Gastroesophageal sphincter (tissue), 4 donors: ENCODE results near the gene ZNF69. TPM values are rescaled to one million over a fixed set of nuclear protein-coding genes. Genes with fewer than 3 reads are reported as not detected.
"Not testable (repeated sequence)": the region's sequence is repeated elsewhere in the genome, so short reads cannot be mapped to it uniquely, and the experiment has no call there.

Experiments
- ATAC-seq: fragments of 150-250 bp; one replicate; pipeline ENCODE4 v1.9.1; 2016; ENCODE audit warnings: mild to moderate bottlenecking, moderate library complexity
- H3K27ac ChIP-seq, 4 donors: fragments of 200-600 bp; sonication (generic) in 3 of 4; 1 replicate in 3 of 4; 2 replicates in 1 of 4; pipeline ENCODE4 v1.5.1; 2016 to 2019
- H3K27me3 ChIP-seq: fragments of 200-600 bp; sonication (generic); one replicate; pipeline ENCODE4 v1.5.1; 2019
- H3K36me3 ChIP-seq, 2 donors: fragments of 200-600 bp; sonication (generic); one replicate each; pipeline ENCODE4 v1.5.1; 2019; ENCODE audit warnings: control low read depth in 1 of 2
- H3K4me1 ChIP-seq, 3 donors: fragments of 200-600 bp; sonication (generic); 1 replicate in 2 of 3; 2 replicates in 1 of 3; pipeline ENCODE4 v1.5.1; 2016 to 2019; ENCODE audit warnings: control low read depth in 2 of 3
- H3K4me3 ChIP-seq, 2 donors: fragments of 200-600 bp; sonication (generic); one replicate each; pipeline ENCODE4 v1.5.1; 2019; ENCODE audit warnings: mild to moderate bottlenecking in 1 of 2, moderate library complexity in 1 of 2
- H3K9me3 ChIP-seq, 3 donors: fragments of 200-600 bp; sonication (generic); one replicate each; pipeline ENCODE4 v1.5.1; 2017 to 2019; ENCODE audit warnings: control low read depth in 2 of 3
- CTCF ChIP-seq, 4 experiments: fragments of 200-600 bp in 2 of 4; fragments of 450-650 bp in 2 of 4; sonication (generic) in 1 of 4; IDR thresholded peaks; one replicate each; pipeline ENCODE4 v1.5.1; 2017 to 2019; ENCODE audit warnings: antibody characterized with exemption in 4 of 4, mild to moderate bottlenecking in 2 of 4, moderate library complexity in 2 of 4
- EP300 ChIP-seq: sonication (generic); formaldehyde crosslinking; IDR thresholded peaks from one replicate; pipeline ENCODE4 v1.6.1; 2017; ENCODE audit warnings: antibody characterized with exemption, mild to moderate bottlenecking
- POLR2A ChIP-seq, 2 donors: fragments of 450-650 bp; IDR thresholded peaks; one replicate each; pipeline ENCODE4 v1.6.1; 2017; ENCODE audit warnings: antibody characterized with exemption in 2 of 2, mild to moderate bottlenecking in 2 of 2, moderate library complexity in 1 of 2
- POLR2AphosphoS5 ChIP-seq: sonication (generic); formaldehyde crosslinking; IDR thresholded peaks from one replicate; pipeline ENCODE4 v1.6.1; 2017; ENCODE audit warnings: antibody characterized with exemption
- WGBS, 2 donors: methylation state at CpG; one replicate each; pipeline ENCODE4 v1.1.5; 2018; ENCODE audit warnings: low coverage in 1 of 2; 5-methylcytosine and 5-hydroxymethylcytosine counted together
- total RNA-seq, 4 donors: library from RNA; depleted of rRNA; stranded (reverse); fragments of >200 nt; gene quantifications; one replicate each; pipeline ENCODE4 v1.1.0, GENCODE V29; 2016

ZNF69 gene
- total RNA-seq, 4 donors from 2014 or later: 3.5 to 13.6 (median 9.1) TPM

DNA sequence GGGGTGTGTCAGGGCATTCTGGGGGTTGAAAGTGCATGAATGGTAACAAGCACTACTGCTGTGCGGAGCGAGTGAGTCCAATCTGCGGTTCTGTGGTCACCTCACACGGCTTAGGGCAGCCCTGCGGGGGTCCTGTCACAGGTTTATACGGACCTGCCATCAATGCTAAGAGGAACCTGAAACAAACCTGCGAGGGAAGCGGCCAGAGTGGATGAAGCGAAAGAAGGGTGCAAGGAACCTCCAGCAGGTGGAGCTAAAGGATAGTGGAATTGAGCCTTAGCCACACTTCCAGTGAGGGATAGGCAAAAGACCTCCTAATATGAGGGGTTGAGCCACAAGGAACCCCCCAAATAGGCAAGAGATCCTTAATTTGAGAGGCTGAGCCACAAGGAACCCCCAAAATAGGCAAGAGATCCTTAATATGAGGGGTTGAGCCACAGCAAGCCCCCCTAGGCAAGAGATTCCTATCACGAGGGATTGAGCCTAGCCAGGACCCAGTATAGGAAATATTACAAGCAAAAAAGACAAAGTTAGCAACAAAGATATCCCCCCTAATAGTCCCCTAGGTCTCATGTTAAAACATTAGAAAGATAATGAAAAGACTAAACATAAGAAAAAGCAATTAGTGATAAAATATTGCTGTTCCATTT is 6.3 kb upstream of the ZNF69 start:
- peaks cover 0 to 5% (median 2%) of the 10 kb centered on the region in 3 donors for H3K4me1 ChIP-seq
- no peaks in the 10 kb centered on the region for H3K9me3 ChIP-seq
- TF ChIP-seq POLR2A (IDR thresholded peaks at IDR 0.05) (no peak), CTCF (IDR thresholded peaks at IDR 0.05) (peak; percentile 55 to 77 (median 62))
- ATAC-seq: no peak
- 24% methylated on average over 6 to 7 of the region's 10 CpGs for WGBS, 2 donors
- no peak overlapping the region for H3K4me3 ChIP-seq
- peaks cover 4% of the 10 kb centered on the region for H3K27me3 ChIP-seq
- H3K27ac ChIP-seq: no peak overlapping the region
- no peaks in the 10 kb centered on the region for H3K36me3 ChIP-seq

DNA sequence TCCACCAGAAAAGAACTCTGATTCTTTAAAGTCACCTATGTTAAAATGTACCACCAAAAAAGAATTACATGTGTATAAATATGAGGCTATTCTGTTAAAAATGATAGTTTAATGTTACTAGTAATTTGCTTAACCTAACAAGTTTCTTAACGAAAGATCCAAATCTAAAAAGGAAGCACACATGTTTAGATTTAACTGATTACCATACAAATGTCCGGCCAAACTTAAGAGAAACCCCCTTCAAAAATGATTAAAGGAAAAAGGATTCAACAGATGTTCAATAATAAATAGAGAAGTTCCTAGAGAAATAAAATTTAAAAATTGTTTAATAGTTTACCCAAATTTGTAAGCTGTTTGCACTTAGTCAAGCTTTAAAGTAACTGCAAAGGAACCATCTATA is 5.0 kb upstream of the ZNF69 start:
- no peak for ATAC-seq
- WGBS, 2 donors: 41 to 55% methylated on average over 2 of the region's 2 CpGs
- H3K4me1 ChIP-seq: peaks cover 0 to 13% (median 2%) of the 10 kb centered on the region in 3 donors

GRCh38 chr19:11887234-11887610 is 360 bp upstream of the ZNF69 start:
- no peaks in the 10 kb centered on the region for H3K9me3 ChIP-seq
- peak overlapping the region; percentile 71 to 73 for H3K4me3 ChIP-seq
- ATAC-seq: peak; percentile 38
- H3K27me3 ChIP-seq: peaks cover 2% of the 10 kb centered on the region
- H3K4me1 ChIP-seq: peaks cover 0 to 17% (median 0%) of the 10 kb centered on the region in 3 donors
- WGBS, 2 donors: 15 to 36% methylated on average over 2 to 6 of the region's 7 CpGs
- no peaks in the 10 kb centered on the region for H3K36me3 ChIP-seq
- peak overlapping the region in 3 of 4 donors; percentile 88 to 92 (median 89) for H3K27ac ChIP-seq
- TF ChIP-seq POLR2AphosphoS5 (no peak), POLR2A (IDR thresholded peaks at IDR 0.05) (no peak), EP300 (no peak), CTCF (IDR thresholded peaks at IDR 0.05) (no peak)

More for the DNA sequence above, 5.0 kb upstream of the ZNF69 start:
- Histone ChIP-seq H3K4me3 (no peak overlapping the region), H3K27ac (no peak overlapping the region), H3K9me3 (no peaks in the 10 kb centered on the region), H3K36me3 (no peaks in the 10 kb centered on the region), H3K27me3 (peaks cover 4% of the 10 kb centered on the region)
- no peak for TF ChIP-seq POLR2AphosphoS5
- TF ChIP-seq CTCF (IDR thresholded peaks at IDR 0.05): no peak
- no peak for TF ChIP-seq EP300
- no peak for TF ChIP-seq POLR2A (IDR thresholded peaks at IDR 0.05)

- not testable (repeated sequence) for H3K9me3 ChIP-seq, H3K36me3 ChIP-seq, H3K4me3 ChIP-seq, H3K27ac ChIP-seq, H3K27me3 ChIP-seq, ATAC-seq
- peaks cover 0 to 17% (median 0%) of the 10 kb centered on the region in 3 donors for H3K4me1 ChIP-seq
- WGBS, 2 donors: 71 to 81% methylated on average over 1 to 3 of the region's 6 CpGs
These were observed 2.3 kb downstream of the ZNF69 start for GRCh38 chr19:11889901-11890300.

DNA sequence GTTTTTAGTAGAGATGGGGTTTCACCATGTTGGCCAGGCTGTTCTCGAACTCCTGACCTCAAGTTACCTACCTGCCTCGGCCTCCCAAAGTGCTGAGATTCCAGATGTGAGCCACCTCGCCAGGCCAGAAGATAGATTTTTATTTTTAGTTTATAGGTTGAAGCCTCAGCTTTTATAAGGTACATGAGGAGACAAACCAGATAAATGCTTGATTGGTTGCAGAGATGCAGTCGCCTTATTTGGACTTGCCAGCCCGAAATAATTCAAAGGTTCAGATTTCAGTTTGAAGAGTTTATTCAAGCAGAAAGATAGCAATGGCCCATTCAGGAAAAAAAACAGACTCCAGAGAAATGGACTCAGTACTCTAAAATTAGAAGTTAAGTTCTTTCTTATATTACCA is 3.1 kb downstream of the ZNF69 start:
- Histone ChIP-seq H3K9me3 (no peaks in the 10 kb centered on the region), H3K4me1 (peaks cover 0 to 17% (median 0%) of the 10 kb centered on the region in 3 donors), H3K4me3 (no peak overlapping the region), H3K27me3 (no peaks in the 10 kb centered on the region), H3K36me3 (peaks cover 0 to 3% of the 10 kb centered on the region in 2 donors), H3K27ac (no peak overlapping the region)
- ATAC-seq: no peak
- 30 to 79% methylated on average over 3 to 4 of the region's 5 CpGs for WGBS, 2 donors
- no peak for TF ChIP-seq POLR2A (IDR thresholded peaks at IDR 0.05)
- no peak for TF ChIP-seq EP300
- TF ChIP-seq POLR2AphosphoS5: no peak
- TF ChIP-seq CTCF (IDR thresholded peaks at IDR 0.05): no peak
